ENCODE measurements around the gene HCK.

Gene HCK

GRCh38 chr20:32132911-32133549, 81.0 kb downstream of the HCK start:
- DNase-seq = no peak

DNA sequence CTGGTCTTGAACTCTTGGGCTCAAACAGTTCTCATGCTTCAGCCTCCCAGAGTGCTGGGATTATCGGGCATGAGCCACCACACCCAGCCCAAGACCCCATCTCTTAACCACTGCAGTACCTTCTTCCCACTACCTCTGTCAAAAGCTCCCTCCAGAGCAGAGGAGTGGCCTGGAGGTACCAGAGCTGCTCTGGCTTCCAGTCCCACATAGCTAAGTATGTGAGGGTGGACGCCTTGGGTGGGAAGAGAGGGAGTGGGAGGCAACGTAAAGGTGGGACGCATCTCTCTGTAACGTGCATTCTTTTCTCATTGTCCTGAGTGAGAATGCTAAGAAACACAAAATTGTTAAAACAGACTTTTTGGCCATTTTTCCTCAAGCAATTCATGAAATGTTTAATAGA, 82.0 kb downstream of the HCK start:
- DNase-seq = no peak

- no peak for DNase-seq
These were observed 84.0 kb downstream of the HCK start for GRCh38 chr20:32135983-32136515.

DNA sequence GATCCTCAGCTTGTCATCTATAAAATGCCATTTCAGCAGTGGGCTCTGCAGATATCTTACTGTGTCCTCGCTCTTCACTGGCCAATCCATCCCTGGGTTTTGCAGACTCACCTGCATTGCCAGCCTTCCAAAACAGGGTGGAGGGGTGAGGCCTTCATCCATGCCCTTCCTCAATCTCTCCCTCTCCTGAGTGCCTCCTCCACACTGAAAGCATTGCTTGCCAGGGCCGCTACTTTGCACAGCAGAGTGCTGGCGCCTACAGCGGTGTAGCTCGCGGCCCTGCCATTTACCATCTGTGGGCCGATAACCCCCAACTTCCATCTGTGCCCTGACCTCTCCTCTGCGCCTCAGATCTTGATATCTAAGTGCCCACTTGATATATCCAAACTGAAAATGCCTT, 86.9 kb downstream of the HCK start:
- DNase-seq = no peak

DNA sequence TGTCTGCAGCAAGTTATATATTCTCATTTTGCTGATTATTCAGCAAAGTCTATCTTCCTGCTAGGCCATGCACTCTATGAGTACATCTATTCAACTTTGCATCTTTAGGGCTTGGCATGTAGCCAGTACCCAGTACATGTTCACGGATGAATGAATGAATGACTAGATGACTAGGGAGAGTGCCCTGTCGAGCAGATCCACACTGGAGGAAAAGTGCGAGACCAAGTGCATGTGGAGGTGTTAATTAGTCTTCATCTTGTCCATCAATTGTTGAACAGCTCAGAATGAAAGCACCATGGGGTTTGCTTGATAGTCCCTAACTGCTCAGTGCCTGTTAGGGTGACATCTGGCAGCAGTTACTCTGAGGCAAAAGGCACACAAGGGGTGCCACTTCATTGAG, 87.9 kb downstream of the HCK start:
- DNase-seq = no peak

DNA sequence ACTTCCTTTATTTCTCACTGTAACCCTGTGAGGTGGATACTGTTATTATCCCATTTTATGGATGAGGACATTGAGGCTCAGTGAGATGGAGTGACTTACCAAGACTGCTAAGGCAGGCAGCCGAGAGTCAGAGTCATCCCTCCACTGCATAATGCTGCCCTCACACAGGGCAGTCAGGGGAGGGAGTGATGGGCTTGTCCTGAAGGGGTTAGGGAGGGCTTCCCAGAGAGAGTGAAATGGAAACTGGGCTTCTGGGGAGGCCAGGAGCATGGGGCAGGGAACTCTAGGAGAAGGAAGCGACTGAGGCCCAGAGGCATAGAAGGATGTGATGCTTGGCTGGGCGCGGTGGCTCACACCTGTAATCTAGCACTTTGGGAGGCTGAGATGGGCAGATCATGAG, 88.6 kb downstream of the HCK start:
- DNase-seq = no peak

DNA sequence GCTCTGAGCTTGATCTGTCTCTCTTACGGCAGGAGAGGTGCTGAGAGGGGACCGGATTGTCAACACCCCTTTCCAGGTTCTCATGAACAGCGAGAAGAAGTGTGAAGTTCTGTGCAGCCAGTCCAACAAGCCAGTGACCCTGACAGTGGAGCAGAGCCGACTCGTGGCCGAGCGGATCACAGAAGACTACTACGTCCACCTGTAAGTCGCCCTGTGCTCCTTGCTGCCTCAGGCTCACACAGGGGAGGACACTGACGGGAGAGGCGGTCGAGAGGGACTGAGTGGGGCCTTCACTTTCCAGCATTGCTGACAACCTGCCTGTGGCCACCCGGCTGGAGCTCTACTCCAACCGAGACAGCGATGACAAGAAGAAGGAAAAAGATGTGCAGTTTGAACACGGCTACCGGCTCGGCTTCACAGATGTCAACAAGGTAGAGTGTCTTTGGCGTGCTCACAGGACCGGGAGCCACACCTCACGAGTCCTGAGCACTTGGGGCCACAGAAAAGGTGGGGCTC, 89.5 kb downstream of the HCK start:
- DNase-seq = no peak

- no peak for DNase-seq
These were observed 90.0 kb downstream of the HCK start for GRCh38 chr20:32142088-32142487.

DNA sequence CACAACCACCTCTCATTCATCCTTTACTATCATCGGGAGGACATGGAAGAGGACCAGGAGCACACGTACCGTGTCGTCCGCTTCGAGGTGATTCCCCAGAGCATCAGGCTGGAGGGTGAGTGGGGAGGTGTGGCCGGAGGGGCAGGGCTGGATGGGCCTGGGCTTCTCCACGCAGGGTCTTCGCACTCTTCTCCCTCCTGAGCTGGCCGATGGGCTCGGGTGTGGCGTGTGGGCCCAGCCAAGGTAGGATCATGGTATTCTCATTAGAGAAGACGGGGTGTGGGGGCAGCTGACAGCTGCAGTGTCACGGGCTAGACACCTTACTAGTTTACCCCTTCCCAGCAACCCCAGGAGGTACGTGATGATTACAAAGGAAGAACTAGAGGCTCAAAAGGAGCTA, 90.9 kb downstream of the HCK start:
- DNase-seq = no peak

DNA sequence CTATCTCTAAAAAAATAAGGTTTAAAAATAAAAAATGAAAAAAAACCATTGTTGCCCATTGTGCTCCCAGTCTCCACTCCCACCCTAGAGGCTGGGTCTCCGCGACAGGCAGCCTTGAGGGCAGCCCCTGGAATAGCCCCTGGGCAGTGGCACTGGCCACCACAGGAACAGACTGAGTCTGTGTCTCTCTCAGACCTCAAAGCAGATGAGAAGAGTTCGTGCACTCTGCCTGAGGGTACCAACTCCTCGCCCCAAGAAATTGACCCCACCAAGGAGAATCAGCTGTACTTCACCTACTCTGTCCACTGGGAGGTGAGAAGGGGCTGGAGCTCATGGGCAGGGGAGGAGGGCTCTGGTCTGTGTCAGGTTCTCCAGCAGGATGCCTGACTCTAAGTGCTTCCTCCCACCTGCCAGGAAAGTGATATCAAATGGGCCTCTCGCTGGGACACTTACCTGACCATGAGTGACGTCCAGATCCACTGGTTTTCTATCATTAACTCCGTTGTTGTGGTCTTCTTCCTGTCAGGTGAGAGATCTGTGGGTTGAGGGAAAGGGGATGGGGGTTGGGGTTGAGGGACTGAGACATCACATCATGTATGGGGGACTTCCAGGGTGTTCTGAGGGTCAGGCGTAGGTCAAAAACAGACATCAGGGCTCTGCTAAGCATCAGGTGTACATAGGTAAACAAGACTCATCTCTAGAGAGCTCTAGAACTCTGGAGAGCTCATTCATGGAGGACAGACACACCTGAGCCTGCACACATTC, 93.0 kb downstream of the HCK start:
- DNase-seq = no peak

DNA sequence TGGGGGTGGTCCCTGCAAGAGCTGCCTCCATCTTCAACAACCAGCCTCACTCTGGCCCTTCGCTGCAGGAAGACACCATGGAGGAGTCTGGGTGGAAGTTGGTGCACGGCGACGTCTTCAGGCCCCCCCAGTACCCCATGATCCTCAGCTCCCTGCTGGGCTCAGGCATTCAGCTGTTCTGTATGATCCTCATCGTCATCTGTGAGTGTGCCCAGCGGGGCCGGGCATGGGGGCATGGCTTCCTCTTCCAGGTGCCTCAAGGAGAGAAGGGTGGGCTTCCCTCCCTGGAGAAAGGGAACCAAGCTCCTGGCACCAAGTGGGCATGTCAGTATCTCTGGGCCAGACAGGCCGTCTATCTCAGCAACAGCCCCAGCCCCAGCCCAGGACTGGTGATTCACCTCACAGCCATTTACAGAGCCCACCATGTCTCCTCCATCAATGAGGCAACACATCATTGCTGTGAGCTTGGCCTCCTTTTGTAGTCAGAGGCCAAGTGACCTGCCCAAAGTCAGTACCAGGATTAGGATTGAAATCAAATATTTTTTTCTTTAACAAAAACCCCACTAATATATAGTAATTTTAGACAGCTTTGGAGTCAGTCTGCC, 97.6 kb downstream of the HCK start:
- no peak for DNase-seq

DNA sequence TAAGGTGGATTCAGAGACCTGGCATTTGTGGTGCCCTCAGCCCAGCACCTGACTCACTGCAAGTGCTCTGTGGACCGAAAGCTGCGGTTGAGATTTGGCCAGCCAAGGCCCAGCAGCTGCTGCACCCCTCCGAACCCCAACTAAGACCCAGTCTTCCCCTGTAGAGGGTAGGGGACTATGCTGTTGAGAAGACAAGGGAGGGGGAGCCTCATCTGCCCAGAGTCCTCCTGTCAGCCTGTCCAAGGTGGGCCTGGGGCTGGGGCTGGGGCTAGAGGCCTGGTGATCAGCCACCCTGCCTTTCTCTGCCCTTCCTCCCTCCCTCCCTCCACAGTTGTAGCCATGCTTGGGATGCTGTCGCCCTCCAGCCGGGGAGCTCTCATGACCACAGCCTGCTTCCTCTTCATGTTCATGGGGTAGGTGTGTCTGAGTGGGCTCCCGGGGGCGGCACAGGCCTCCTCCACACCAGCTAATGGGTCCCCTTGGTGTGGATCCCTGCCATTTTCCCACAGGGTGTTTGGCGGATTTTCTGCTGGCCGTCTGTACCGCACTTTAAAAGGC, 98.3 kb downstream of the HCK start:
- DNase-seq = no peak
